ENCODE data around the gene MEIOB.
A peak's percentile ranks its signal among the peaks of the same experiment; 100 is the strongest.

MEIOB gene

GRCh38 chr16:1831186-1832075 is 40.5 kb downstream of the MEIOB start:
- DNase-seq (ENCODE audit: low read depth): no peak

- no peak for DNase-seq (ENCODE audit: low read depth)
These were observed 41.8 kb downstream of the MEIOB start for GRCh38 chr16:1830213-1830612.

- DNase-seq (ENCODE audit: low read depth): no peak
These were observed 43.1 kb downstream of the MEIOB start for GRCh38 chr16:1828645-1829410.

GRCh38 chr16:1826691-1827573 is 45.0 kb downstream of the MEIOB start, which contains the start of the genes FAHD1 and HAGH:
FAHD1 (plus strand) TSS chr16:1827206; CDS start chr16:1827239, 33 bp downstream.
HAGH (minus strand) TSS chr16:1826825; CDS start chr16:1826787, 38 bp downstream.
- DNase-seq (ENCODE audit: low read depth): peak; percentile 89

- DNase-seq (ENCODE audit: low read depth): peak; percentile 72
These were observed 45.9 kb downstream of the MEIOB start for GRCh38 chr16:1825864-1826690.

- DNase-seq (ENCODE audit: low read depth): no peak
These were observed 46.5 kb downstream of the MEIOB start for GRCh38 chr16:1825381-1825863.

- peak; percentile 12 for DNase-seq (ENCODE audit: low read depth)
These were observed 48.1 kb downstream of the MEIOB start for GRCh38 chr16:1823821-1824220.

GRCh38 chr16:1822801-1823200 is 49.2 kb downstream of the MEIOB start:
- DNase-seq (ENCODE audit: low read depth): no peak

GRCh38 chr16:1821861-1822611 is 49.9 kb downstream of the MEIOB start:
- no peak for DNase-seq (ENCODE audit: low read depth)

- DNase-seq (ENCODE audit: low read depth): no peak
These were observed 51.0 kb downstream of the MEIOB start for GRCh38 chr16:1820946-1821290.

- DNase-seq (ENCODE audit: low read depth): no peak
These were observed 51.6 kb downstream of the MEIOB start for GRCh38 chr16:1820096-1820945.

- DNase-seq (ENCODE audit: low read depth): no peak
These were observed 52.4 kb downstream of the MEIOB start for GRCh38 chr16:1819611-1820010.

GRCh38 chr16:1818873-1819525 is 53.0 kb downstream of the MEIOB start:
- DNase-seq (ENCODE audit: low read depth): no peak

GRCh38 chr16:1818204-1818872 is 53.6 kb downstream of the MEIOB start:
- no peak for DNase-seq (ENCODE audit: low read depth)

GRCh38 chr16:1817716-1818115 is 54.2 kb downstream of the MEIOB start:
- no peak for DNase-seq (ENCODE audit: low read depth)

- DNase-seq (ENCODE audit: low read depth): no peak
These were observed 54.7 kb downstream of the MEIOB start for GRCh38 chr16:1817276-1817589.

- DNase-seq (ENCODE audit: low read depth): no peak
These were observed 55.3 kb downstream of the MEIOB start for GRCh38 chr16:1816396-1817275.
